AG10803 (cell line): ENCODE data around the gene TMEM129.
"Not testable (repeated sequence)": the region's sequence is repeated elsewhere in the genome, so short reads cannot be mapped to it uniquely, and the experiment has no call there.

Experiments used
- DNase-seq: peaks from one replicate; pipeline ENCODE4 v3.0.0; 2010; ENCODE audit warnings: low read depth
- H3K4me3 ChIP-seq: 2 replicates; pipeline ENCODE4 v1.5.1; 2011; ENCODE audit warnings: mild to moderate bottlenecking, low read length, control low read depth
- CTCF ChIP-seq: conservative IDR thresholded peaks from 2 replicates; pipeline ENCODE4 v1.5.1; 2011; ENCODE audit warnings: mild to moderate bottlenecking, low read length, control low read depth, inconsistent platforms

Gene TMEM129

GRCh38 chr4:1706358-1706757, 14.8 kb downstream of the TMEM129 start:
- no peak for DNase-seq
- no peak for TF ChIP-seq CTCF
- no peak overlapping the region for H3K4me3 ChIP-seq

GRCh38 chr4:1705732-1706131, 15.4 kb downstream of the TMEM129 start:
- DNase-seq: no peak
- H3K4me3 ChIP-seq: no peak overlapping the region
- TF ChIP-seq CTCF: no peak

GRCh38 chr4:1703867-1704266, 17.3 kb downstream of the TMEM129 start:
- TF ChIP-seq CTCF: no peak
- no peak overlapping the region for H3K4me3 ChIP-seq
- no peak for DNase-seq

GRCh38 chr4:1701671-1702070, 19.5 kb downstream of the TMEM129 start:
- DNase-seq: not testable (repeated sequence)

DNA sequence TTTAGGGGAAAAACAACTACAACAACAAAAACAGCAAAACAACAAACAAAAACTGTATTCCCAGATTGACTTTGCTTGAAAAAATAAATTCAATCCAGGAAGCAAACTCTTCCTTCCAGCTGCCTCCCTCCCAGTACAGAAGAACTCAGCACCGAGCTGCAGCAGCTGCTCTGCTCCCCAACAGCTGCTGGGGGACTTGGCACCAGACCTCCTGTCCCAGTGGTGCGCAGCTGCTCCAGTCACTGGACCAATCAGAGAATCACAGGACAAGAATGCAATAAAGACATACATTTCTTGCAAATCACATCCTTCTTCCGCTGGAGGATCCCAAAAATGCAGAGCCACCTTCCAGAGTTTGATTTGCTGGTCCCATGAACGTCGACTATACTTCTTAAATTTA, 25.2 kb downstream of the TMEM129 start:
- H3K4me3 ChIP-seq: no peak overlapping the region
- DNase-seq: no peak
- no peak for TF ChIP-seq CTCF

More at GRCh38 chr4:1701671-1702070, 19.5 kb downstream of the TMEM129 start:
- H3K4me3 ChIP-seq: not testable (repeated sequence)

- peak; percentile 74 for DNase-seq
- no peak overlapping the region for H3K4me3 ChIP-seq
- TF ChIP-seq CTCF: peak; percentile 96
Measured at GRCh38 chr4:1693131-1693896, 27.8 kb downstream of the TMEM129 start.

- no peak for TF ChIP-seq CTCF
- no peak overlapping the region for H3K4me3 ChIP-seq
- DNase-seq: no peak
Measured at GRCh38 chr4:1691737-1692373, 29.3 kb downstream of the TMEM129 start.
